Smooth muscle cell (in vitro differentiated cells): ENCODE results near the gene IBA57. TPM values are rescaled to one million over a fixed set of nuclear protein-coding genes. Genes with fewer than 3 reads are reported as not detected.

Source experiments
- DNase-seq: peaks from one replicate; lab custom pipeline; 2025; ENCODE audit not compliant: unreplicated experiment; lab: John Stamatoyannopoulos, UW
- H2AFZ ChIP-seq: fragments of 200-600 bp; sonication (generic); 2 replicates; pipeline ENCODE4 v1.6.0; 2016; ENCODE audit warnings: antibody characterized with exemption, low read depth, mild to moderate bottlenecking
- H3F3A ChIP-seq: fragments of 200-600 bp; sonication (generic); 2 replicates; pipeline ENCODE4 v1.6.0; 2017; ENCODE audit warnings: antibody characterized with exemption, low read depth
- H3K27ac ChIP-seq: fragments of 200-600 bp; sonication (generic); 2 replicates; pipeline ENCODE4 v1.5.1; 2016; ENCODE audit warnings: low read depth, mild to moderate bottlenecking
- H3K27me3 ChIP-seq: fragments of 200-600 bp; sonication (generic); 2 replicates; pipeline ENCODE4 v1.6.1; 2016; ENCODE audit warnings: low read depth, mild to moderate bottlenecking
- H3K36me3 ChIP-seq: fragments of 200-600 bp; sonication (generic); 2 replicates; pipeline ENCODE4 v1.5.1; 2016; ENCODE audit warnings: low read depth
- H3K4me1 ChIP-seq: fragments of 200-600 bp; sonication (generic); 2 replicates; pipeline ENCODE4 v1.5.1; 2016; ENCODE audit warnings: low read depth
- H3K4me2 ChIP-seq: fragments of 200-600 bp; sonication (generic); 2 replicates; pipeline ENCODE4 v1.6.0; 2016; ENCODE audit warnings: mild to moderate bottlenecking
- H3K4me3 ChIP-seq: fragments of 200-600 bp; sonication (generic); 2 replicates; pipeline ENCODE4 v1.5.1; 2016; ENCODE audit warnings: mild to moderate bottlenecking
- H3K79me2 ChIP-seq: fragments of 200-600 bp; sonication (generic); 2 replicates; pipeline ENCODE4 v1.6.0; 2016; ENCODE audit warnings: low read depth, mild to moderate bottlenecking
- H3K9ac ChIP-seq: fragments of 200-600 bp; sonication (generic); 2 replicates; pipeline ENCODE4 v1.6.0; 2016; ENCODE audit warnings: low read depth
- H3K9me3 ChIP-seq: fragments of 200-600 bp; sonication (generic); replicated peaks from 2 replicates; pipeline ENCODE4 v1.5.1; 2016; ENCODE audit warnings: low read depth
- H4K20me1 ChIP-seq: fragments of 200-600 bp; sonication (generic); 2 replicates; pipeline ENCODE4 v1.6.0; 2016; ENCODE audit warnings: low read depth
- CTCF ChIP-seq: fragments of 200-600 bp; sonication (generic); IDR thresholded peaks from 2 replicates; pipeline ENCODE4 v1.5.1; 2017; ENCODE audit warnings: borderline replicate concordance, mild to moderate bottlenecking, antibody characterized with exemption; ENCODE audit not compliant: insufficient read depth, poor library complexity, severe bottlenecking
- WGBS: methylation state at CpG from one replicate; pipeline ENCODE4 v1.1.7; 2016; ENCODE audit warnings: low lambda C conversion rate; 5-methylcytosine and 5-hydroxymethylcytosine counted together
- polyA plus RNA-seq: library from polyadenylated mRNA; unstranded; fragments of >200 nt; fragmentation: Nextera tagmentation; extraction: Ambion mirVana; gene quantifications from 2 replicates; pipeline ENCODE4 v1.2.1, GENCODE V29; 2016
- small RNA-seq: library from RNA; depleted of rRNA; stranded (forward); fragments of <200 nt; gene quantifications from one replicate; pipeline ENCODE3, GENCODE V24; 2014
- total RNA-seq: library from RNA; depleted of rRNA; stranded (reverse); fragments of >200 nt; gene quantifications from 2 replicates; pipeline ENCODE4 v1.2.3, GENCODE V29; 2014

Gene IBA57
- total and polyA plus RNA-seq, 2 experiments from 2014 or later: 1.6 to 1.8 TPM

- no peak for DNase-seq
- WGBS: 94% methylated on average over 2 of the region's 2 CpGs
Observed at GRCh38 chr1:228231189-228231588, 65.6 kb downstream of the IBA57 start.

More at GRCh38 chr1:228231189-228231588, 65.6 kb downstream of the IBA57 start:
- Histone ChIP-seq H3K27me3 (no peaks in the 10 kb centered on the region), H3K9me3 (peaks cover 6% of the 10 kb centered on the region), H2AFZ (no peak overlapping the region), H3K4me2 (no peak overlapping the region), H4K20me1 (no peaks in the 10 kb centered on the region), H3K4me1 (no peaks in the 10 kb centered on the region), H3K9ac (no peak overlapping the region), H3K27ac (no peak overlapping the region), H3K36me3 (peaks cover 10% of the 10 kb centered on the region), H3K4me3 (no peak overlapping the region), H3F3A (no peaks in the 10 kb centered on the region), H3K79me2 (no peaks in the 10 kb centered on the region)
- TF ChIP-seq CTCF: no peak

Small RNA genes lying within 50 kb of the gene (small RNA-seq; reads per million reads assigned to genes)
- gene AL359510.1: not detected

Other genes starting within 250 kb of the IBA57 start
- gene WNT9A, start 217.9 kb upstream of the IBA57 start, total RNA-seq: 1.1 and 2.6 TPM in 2 replicates
- gene WNT9A, start 217.9 kb upstream of the IBA57 start, polyA plus RNA-seq: 0.03 and 0.76 TPM in 2 replicates
- 0.13 TPM in 1 of 2 replicates, not detected in the other for gene WNT3A, start 158.8 kb upstream of the IBA57 start, total RNA-seq
- not detected in 2 replicates for gene WNT3A, start 158.8 kb upstream of the IBA57 start, polyA plus RNA-seq
- 209 and 237 TPM in 2 replicates for gene ARF1, start 83.1 kb upstream of the IBA57 start, total RNA-seq
- 615 and 698 TPM in 2 replicates for gene ARF1, start 83.1 kb upstream of the IBA57 start, polyA plus RNA-seq
- 5.2 and 7.6 TPM in 2 replicates for gene C1orf35, start 62.5 kb upstream of the IBA57 start, total RNA-seq
- 18.7 and 31.1 TPM in 2 replicates for gene C1orf35, start 62.5 kb upstream of the IBA57 start, polyA plus RNA-seq
- gene MRPL55, start 56.5 kb upstream of the IBA57 start, total RNA-seq: 72.8 and 83.4 TPM in 2 replicates
- 169 and 178 TPM in 2 replicates for gene MRPL55, start 56.5 kb upstream of the IBA57 start, polyA plus RNA-seq
- 165 and 205 TPM in 2 replicates for gene GUK1, start 25.5 kb upstream of the IBA57 start, total RNA-seq
- 460 and 465 TPM in 2 replicates for gene GUK1, start 25.5 kb upstream of the IBA57 start, polyA plus RNA-seq
- 0.13 TPM in 1 of 2 replicates, not detected in the other for gene GJC2, start 15.9 kb upstream of the IBA57 start, total RNA-seq
- gene GJC2, start 15.9 kb upstream of the IBA57 start, polyA plus RNA-seq: 0.29 and 0.63 TPM in 2 replicates
- 10.6 and 15.1 TPM in 2 replicates for gene OBSCN, start 42.2 kb downstream of the IBA57 start, total RNA-seq
- gene OBSCN, start 42.2 kb downstream of the IBA57 start, polyA plus RNA-seq: 3.8 and 10.7 TPM in 2 replicates
- gene TRIM11, start 241.0 kb downstream of the IBA57 start, total RNA-seq: 7.8 and 14.6 TPM in 2 replicates
- 11.5 and 14.0 TPM in 2 replicates for gene TRIM11, start 241.0 kb downstream of the IBA57 start, polyA plus RNA-seq